ENCODE results near the gene ZNF592. TPM values are rescaled to one million over a fixed set of nuclear protein-coding genes. Genes with fewer than 3 reads are reported as not detected.

ZNF592 gene
- total RNA-seq, 4 donors from 2014 or later: 21.6 to 36.3 (median 32.6) TPM

DNA sequence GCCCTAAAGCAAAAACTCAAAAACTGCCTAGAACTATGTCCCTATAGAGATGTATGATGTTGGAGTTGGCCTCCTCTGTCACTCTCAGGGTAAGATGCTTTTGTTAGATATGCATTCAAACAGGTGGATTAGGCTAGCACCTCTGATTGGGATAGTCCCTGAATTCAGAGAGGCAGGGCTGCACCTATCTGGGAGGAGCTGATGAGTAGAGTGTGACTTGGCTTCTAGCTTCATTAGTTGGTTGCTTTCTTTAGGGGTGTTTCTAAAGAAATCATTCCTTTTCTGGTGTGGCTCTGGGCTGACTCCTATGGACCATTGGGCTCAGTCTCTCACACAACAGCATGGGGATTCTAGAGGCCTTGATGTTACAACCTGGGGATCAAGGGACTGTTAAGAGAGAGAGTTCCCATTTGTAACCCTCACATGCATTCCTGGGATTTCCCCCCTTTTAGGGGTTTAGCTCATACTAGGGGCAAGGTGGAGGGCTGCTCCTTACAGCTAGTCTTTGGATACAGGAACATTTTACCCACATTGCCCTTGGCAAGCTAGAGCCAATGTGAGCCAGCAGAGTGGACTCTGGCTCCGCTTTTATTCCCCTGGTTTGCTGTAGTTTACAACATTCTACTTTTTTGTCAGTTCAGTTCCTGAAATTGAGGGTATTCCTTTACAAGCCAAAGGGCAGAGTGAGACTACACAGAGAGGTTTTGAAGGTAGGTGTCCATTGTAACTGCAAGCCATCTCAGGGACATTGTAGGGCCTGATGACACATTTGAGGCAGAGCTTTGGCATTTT is 7.5 kb downstream of the ZNF592 start:
- no peak overlapping the region for H3K27ac ChIP-seq
- DNase-seq (ENCODE audit: low spot score in 2 of 2): no peak
- no peaks in the 10 kb centered on the region for H3K9me3 ChIP-seq
- H3K4me1 ChIP-seq: peaks cover 0 to 86% (median 30%) of the 10 kb centered on the region in 4 donors
- no peaks in the 10 kb centered on the region for H3K27me3 ChIP-seq
- no peak overlapping the region for H3K4me3 ChIP-seq
- no peaks in the 10 kb centered on the region for H3K36me3 ChIP-seq
- TF ChIP-seq POLR2A (IDR thresholded peaks at IDR 0.05): no peak
- TF ChIP-seq, protein P1, sequence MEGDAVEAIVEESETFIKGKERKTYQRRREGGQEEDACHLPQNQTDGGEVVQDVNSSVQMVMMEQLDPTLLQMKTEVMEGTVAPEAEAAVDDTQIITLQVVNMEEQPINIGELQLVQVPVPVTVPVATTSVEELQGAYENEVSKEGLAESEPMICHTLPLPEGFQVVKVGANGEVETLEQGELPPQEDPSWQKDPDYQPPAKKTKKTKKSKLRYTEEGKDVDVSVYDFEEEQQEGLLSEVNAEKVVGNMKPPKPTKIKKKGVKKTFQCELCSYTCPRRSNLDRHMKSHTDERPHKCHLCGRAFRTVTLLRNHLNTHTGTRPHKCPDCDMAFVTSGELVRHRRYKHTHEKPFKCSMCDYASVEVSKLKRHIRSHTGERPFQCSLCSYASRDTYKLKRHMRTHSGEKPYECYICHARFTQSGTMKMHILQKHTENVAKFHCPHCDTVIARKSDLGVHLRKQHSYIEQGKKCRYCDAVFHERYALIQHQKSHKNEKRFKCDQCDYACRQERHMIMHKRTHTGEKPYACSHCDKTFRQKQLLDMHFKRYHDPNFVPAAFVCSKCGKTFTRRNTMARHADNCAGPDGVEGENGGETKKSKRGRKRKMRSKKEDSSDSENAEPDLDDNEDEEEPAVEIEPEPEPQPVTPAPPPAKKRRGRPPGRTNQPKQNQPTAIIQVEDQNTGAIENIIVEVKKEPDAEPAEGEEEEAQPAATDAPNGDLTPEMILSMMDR (IDR thresholded peaks at IDR 0.05): no peak
- TF ChIP-seq EP300 (IDR thresholded peaks at IDR 0.05): no peak
- 91 to 100% methylated on average over 1 of the region's 1 CpG for WGBS, 2 donors

DNA sequence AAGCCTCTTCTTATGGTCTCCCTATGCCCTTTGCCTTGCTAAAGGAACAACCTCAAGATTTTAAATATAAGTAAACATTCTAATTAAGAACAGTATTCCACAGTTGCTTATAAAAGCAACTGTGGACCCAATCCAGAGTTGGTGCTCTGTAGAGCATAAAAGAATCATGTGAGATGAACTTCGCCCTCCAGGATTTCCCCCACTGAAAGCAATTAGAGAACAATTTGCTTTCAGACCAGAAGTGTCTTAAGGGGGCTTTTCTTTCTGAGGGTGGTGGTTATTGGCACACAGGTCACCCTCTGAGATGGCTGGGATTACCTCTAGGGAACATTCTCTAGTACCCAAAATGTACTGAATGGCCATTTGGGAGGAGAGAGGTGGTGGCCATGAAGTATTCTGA is 10.6 kb downstream of the ZNF592 start:
- Histone ChIP-seq H3K27ac (no peak overlapping the region), H3K36me3 (no peaks in the 10 kb centered on the region), H3K27me3 (no peaks in the 10 kb centered on the region), H3K9me3 (no peaks in the 10 kb centered on the region), H3K4me1 (peaks cover 0 to 88% (median 27%) of the 10 kb centered on the region in 4 donors), H3K4me3 (no peak overlapping the region)
- WGBS, 2 donors: 78 to 92% methylated on average over 1 of the region's 1 CpG
- no peak for DNase-seq (ENCODE audit: low spot score in 2 of 2)
- TF ChIP-seq EP300 (IDR thresholded peaks at IDR 0.05) (no peak), POLR2A (IDR thresholded peaks at IDR 0.05) (no peak)
- TF ChIP-seq, protein P1 (IDR thresholded peaks at IDR 0.05): no peak

DNA sequence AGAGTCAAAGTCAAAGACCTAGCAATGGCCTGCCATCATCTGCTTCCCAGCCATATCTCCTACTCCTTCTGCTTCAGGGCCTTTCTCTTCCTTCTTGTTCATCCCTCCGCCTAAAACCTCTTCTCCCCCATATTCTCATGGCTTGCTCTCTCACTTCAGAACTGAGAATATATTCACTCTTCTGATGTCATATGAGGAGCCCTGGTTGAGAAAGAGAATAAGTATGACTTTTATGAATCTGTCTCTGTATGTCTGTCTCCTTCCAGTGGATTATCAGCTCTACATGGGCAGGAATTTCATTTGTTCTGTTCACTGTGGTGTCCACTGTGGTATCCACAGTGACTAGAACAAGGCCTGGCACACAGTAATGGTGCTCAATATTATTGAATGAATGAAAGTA is 11.8 kb downstream of the ZNF592 start:
- TF ChIP-seq, protein P1 (IDR thresholded peaks at IDR 0.05): no peak
- no peak for TF ChIP-seq POLR2A (IDR thresholded peaks at IDR 0.05)
- no peak for TF ChIP-seq EP300 (IDR thresholded peaks at IDR 0.05)
- Histone ChIP-seq H3K9me3 (no peaks in the 10 kb centered on the region), H3K4me1 (peaks cover 0 to 86% (median 27%) of the 10 kb centered on the region in 4 donors), H3K27ac (no peak overlapping the region), H3K27me3 (no peaks in the 10 kb centered on the region), H3K36me3 (peaks cover 0 to 5% (median 0%) of the 10 kb centered on the region in 3 donors), H3K4me3 (no peak overlapping the region)
- DNase-seq (ENCODE audit: low spot score in 2 of 2): no peak
- 95 to 100% methylated on average over 1 of the region's 1 CpG for WGBS, 2 donors

DNA sequence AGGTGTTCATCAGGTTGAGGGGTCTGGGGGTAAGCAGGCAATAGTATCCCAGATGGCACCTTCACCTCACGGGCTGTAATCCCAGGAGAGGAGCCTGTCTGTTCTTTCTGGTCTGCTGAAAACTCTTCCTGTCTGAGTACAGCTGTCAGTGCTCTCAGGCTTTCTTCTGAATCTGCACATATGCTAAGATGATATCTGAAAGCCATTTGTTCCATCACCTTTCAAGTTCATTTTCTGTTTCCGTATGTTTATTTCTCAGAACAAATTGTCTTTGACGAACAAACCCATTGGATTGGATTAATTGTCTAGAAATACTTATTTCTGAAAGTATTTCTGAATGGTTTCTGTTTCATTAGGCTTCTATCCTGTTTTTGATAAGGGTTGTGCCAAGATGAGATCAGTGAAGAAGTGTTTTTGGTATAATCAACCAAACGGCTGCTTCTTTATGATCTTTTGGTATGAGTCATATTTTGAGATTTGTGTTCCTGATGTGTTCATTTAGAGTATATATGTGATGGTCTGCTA is 13.3 kb downstream of the ZNF592 start:
- TF ChIP-seq POLR2A (IDR thresholded peaks at IDR 0.05): no peak
- TF ChIP-seq EP300 (IDR thresholded peaks at IDR 0.05): no peak
- TF ChIP-seq, protein P1 (IDR thresholded peaks at IDR 0.05): no peak
- WGBS, 2 donors: 36 to 39% methylated on average over 4 of the region's 4 CpGs
- no peaks in the 10 kb centered on the region for H3K9me3 ChIP-seq
- H3K4me3 ChIP-seq: no peak overlapping the region
- DNase-seq (ENCODE audit: low spot score in 2 of 2): no peak
- no peak overlapping the region for H3K27ac ChIP-seq
- H3K36me3 ChIP-seq: peaks cover 0 to 19% (median 8%) of the 10 kb centered on the region in 3 donors
- no peaks in the 10 kb centered on the region for H3K27me3 ChIP-seq
- peaks cover 0 to 73% (median 21%) of the 10 kb centered on the region in 4 donors for H3K4me1 ChIP-seq

Data from tibial nerve (tissue), 4 donors.